ENCODE data around the gene KCNA5.

DNA sequence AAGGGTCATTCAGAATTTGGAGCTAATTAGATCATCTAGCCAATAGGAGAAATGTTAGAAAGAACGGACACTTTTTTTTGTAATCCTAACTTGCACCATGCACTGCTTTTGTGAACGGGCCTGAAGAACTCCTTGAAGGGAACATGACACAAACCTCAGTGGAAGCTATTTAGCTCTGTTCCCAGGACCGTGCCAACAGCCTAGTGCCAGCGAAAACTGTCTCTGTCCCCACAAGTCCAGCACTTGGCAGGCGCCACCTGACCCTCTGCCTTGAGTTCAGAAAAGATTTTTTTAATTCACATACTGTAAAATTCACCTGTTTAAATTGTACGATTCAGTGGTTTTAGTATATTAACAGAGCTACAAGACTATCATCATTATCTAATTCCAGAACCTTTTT lies 31.3 kb upstream of the KCNA5 start:
- TF ChIP-seq GATA2 (IDR thresholded peaks at IDR 0.05; ENCODE audit: low read depth, low read length) (no peak), GATA3 (IDR thresholded peaks at IDR 0.05; ENCODE audit: low read depth, low read length) (no peak)
